HG02840 (cell line): ENCODE data around the gene ARHGAP6.
A peak's percentile ranks its signal among the peaks of the same experiment; 100 is the strongest.
"Not testable (repeated sequence)": the region's sequence is repeated elsewhere in the genome, so short reads cannot be mapped to it uniquely, and the experiment has no call there.

Source experiments
- ATAC-seq: cut with Tn5 transposase; IDR thresholded peaks from one replicate; pipeline ENCODE4 v1.9.1; 2021; ENCODE audit warnings: mild to moderate bottlenecking, moderate library complexity, moderate number of reproducible peaks; ENCODE audit not compliant: unreplicated experiment, low FRiP score

The ARHGAP6 gene

GRCh38 chrX:11648705-11649519, 16.8 kb downstream of the ARHGAP6 start:
- ATAC-seq, result no peak

GRCh38 chrX:11647138-11647537, 18.6 kb downstream of the ARHGAP6 start:
- ATAC-seq, result no peak

- ATAC-seq, result no peak
Measured at GRCh38 chrX:11641349-11642065, 24.2 kb downstream of the ARHGAP6 start.

GRCh38 chrX:11640089-11640488, 25.6 kb downstream of the ARHGAP6 start:
- no peak for ATAC-seq

- ATAC-seq, result no peak
Measured at GRCh38 chrX:11632732-11633131, 33.0 kb downstream of the ARHGAP6 start.

- no peak for ATAC-seq
Measured at GRCh38 chrX:11629593-11630211, 36.0 kb downstream of the ARHGAP6 start.

- no peak for ATAC-seq
Measured at GRCh38 chrX:11628399-11628798, 37.3 kb downstream of the ARHGAP6 start.

GRCh38 chrX:11626351-11626750, 39.4 kb downstream of the ARHGAP6 start:
- no peak for ATAC-seq

- no peak for ATAC-seq
Measured at GRCh38 chrX:11619441-11619840, 46.3 kb downstream of the ARHGAP6 start.

- ATAC-seq, result not testable (repeated sequence)
Measured at GRCh38 chrX:11614253-11614652, 51.5 kb downstream of the ARHGAP6 start.

- ATAC-seq, result peak; percentile 63
Measured at GRCh38 chrX:11611965-11612364, 53.8 kb downstream of the ARHGAP6 start.

- ATAC-seq, result no peak
Measured at GRCh38 chrX:11611161-11611560, 54.6 kb downstream of the ARHGAP6 start.

GRCh38 chrX:11609109-11609508, 56.6 kb downstream of the ARHGAP6 start:
- no peak for ATAC-seq

- no peak for ATAC-seq
Measured at GRCh38 chrX:11606408-11606807, 59.3 kb downstream of the ARHGAP6 start.

- no peak for ATAC-seq
Measured at GRCh38 chrX:11600578-11600977, 65.1 kb downstream of the ARHGAP6 start.

- no peak for ATAC-seq
Measured at GRCh38 chrX:11597479-11597878, 68.2 kb downstream of the ARHGAP6 start.

GRCh38 chrX:11591723-11592346, 73.9 kb downstream of the ARHGAP6 start:
- no peak for ATAC-seq

GRCh38 chrX:11589641-11590040, 76.1 kb downstream of the ARHGAP6 start:
- no peak for ATAC-seq

GRCh38 chrX:11588097-11588496, 77.6 kb downstream of the ARHGAP6 start:
- no peak for ATAC-seq

- no peak for ATAC-seq
Measured at GRCh38 chrX:11585174-11585573, 80.5 kb downstream of the ARHGAP6 start.

GRCh38 chrX:11580789-11581188, 84.9 kb downstream of the ARHGAP6 start:
- no peak for ATAC-seq
